ENCODE measurements around the gene SLC25A6.

DNA sequence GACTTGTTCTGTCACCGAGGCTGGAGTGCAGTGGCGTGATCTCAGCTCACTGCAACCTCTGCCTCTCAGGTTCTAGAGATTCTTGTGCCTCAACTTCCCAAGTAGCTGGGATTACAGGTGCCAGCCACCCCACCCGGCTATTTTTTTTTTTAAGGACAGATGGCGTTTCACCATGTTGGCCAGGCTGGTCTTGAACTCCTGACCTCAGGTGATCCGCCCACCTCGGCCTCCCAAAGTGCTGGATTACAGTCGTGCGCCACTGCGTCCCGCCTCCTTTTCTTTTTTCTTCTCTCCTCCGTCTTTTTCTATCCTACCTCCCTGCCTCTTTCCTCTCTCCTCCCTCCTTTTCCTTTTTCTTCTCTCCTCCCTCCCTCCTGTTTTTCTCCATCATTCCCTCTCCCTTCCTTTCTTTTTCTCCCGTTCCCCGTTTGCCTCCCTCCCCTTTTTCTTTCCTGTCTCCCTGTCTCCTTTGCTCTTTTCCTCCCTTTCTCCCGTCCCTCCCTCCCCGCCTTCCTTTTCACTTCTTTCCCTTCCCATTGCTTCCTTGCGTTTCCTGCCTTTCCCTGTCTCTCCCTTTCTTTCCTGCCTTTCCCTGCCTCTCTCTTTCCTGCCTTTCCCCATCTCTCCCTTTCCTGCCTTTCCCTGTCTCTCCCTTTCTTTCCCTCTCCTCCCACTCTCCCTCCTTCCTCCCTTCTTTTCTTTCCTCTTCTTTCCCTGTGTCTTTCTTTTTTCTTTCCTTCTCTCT lies 2.1 kb upstream of the SLC25A6 start:
- TF ChIP-seq EZH2 (IDR thresholded peaks at IDR 0.05; ENCODE audit: insufficient read depth, poor library complexity, severe bottlenecking) (no peak), EZH2phosphoT487 (IDR thresholded peaks at IDR 0.05; ENCODE audit: insufficient read depth, low read depth) (no peak)

Data from GM23248 (cell line).